Pancreas (tissue), 10 donors: Measurements from ENCODE around the gene WWC1. TPM values are rescaled to one million over a fixed set of nuclear protein-coding genes. Genes with fewer than 3 reads are reported as not detected.
A peak's percentile ranks its signal among the peaks of the same experiment; 100 is the strongest.

Source experiments
- ATAC-seq, 4 donors: fragments of 200-7000 bp; cut with Tn5 transposase; one replicate each; pipeline versions ENCODE4 v1.8.0 to v1.9.1; 2020; ENCODE audit warnings: mild to moderate bottlenecking in 4 of 4, moderate library complexity in 4 of 4
- DNase-seq, 6 donors: peaks; one replicate each; pipeline ENCODE4 v3.0.0-alpha.2; 2020
- FAIRE-seq: peaks from 2 replicates; lab custom pipeline; 2012; peaks lifted over from hg19 to GRCh38; lab: Jason Lieb, UNC
- H3K27ac ChIP-seq, 4 donors: fragments of 200-600 bp; sonication (generic); 1 replicate in 3 of 4; 2 replicates in 1 of 4; pipeline versions ENCODE4 v1.5.0 to v1.8.0; 2020
- H3K27me3 ChIP-seq, 4 donors: fragments of 200-600 bp; one replicate each; pipeline ENCODE4 v1.8.0; 2021
- H3K36me3 ChIP-seq, 3 donors: fragments of 200-600 bp; sonication (generic) in 1 of 3; one replicate each; pipeline versions ENCODE4 v1.5.0 to v1.8.0; 2020 to 2021
- H3K4me1 ChIP-seq, 3 donors: fragments of 200-600 bp; one replicate each; pipeline ENCODE4 v1.8.0; 2021
- H3K4me3 ChIP-seq, 4 donors: fragments of 200-600 bp; sonication (generic) in 2 of 4; one replicate each; pipeline versions ENCODE4 v1.5.0 to v1.8.0; 2020 to 2021
- H3K9me3 ChIP-seq, 4 donors: fragments of 200-600 bp; one replicate each; pipeline ENCODE4 v1.8.0; 2021
- CTCF ChIP-seq, 4 donors: fragments of 200-600 bp; sonication (generic) in 3 of 4; IDR thresholded peaks; one replicate each; pipeline versions ENCODE4 v1.5.0 to v1.8.0; 2021; ENCODE audit warnings: antibody characterized with exemption in 4 of 4
- WGBS, 2 donors: extraction: QIAGEN DNeasy Blood & Tissue Kit; methylation state at CpG; one replicate each; pipeline ENCODE4 v1.1.7; 2013; 5-methylcytosine and 5-hydroxymethylcytosine counted together
- intact Hi-C, 3 donors: fragments of 100-400 bp; cut with DNase I; formaldehyde crosslinking; loops; one replicate each; pipeline versions ENCODE4 v1.11.1 to v1.14.2; 2022
- polyA plus RNA-seq, 2 donors: library from polyadenylated mRNA; stranded (reverse); fragments of 200-250 nt; gene quantifications; one replicate each; pipeline ENCODE4 v1.2.3, GENCODE V29; 2013
- total RNA-seq, 6 donors: library from RNA; stranded (reverse); fragmentation: NEBNext Ultra II Directional in 4 of 6; extraction: Animal tissue kit (Norgen Biotek cat#: 25700) in 4 of 6; gene quantifications; one replicate each; pipeline versions ENCODE4 v1.2.1 to v1.2.4, GENCODE V29; 2021 to 2023
- donor health status: healthy with polysubstance abuse.
- donor health status: DM: no; HTN: no; CAD: no; lungs with moderate emphysema.
- donor health status: DM: no; HTN: no; CAD: no.
- donor health status: control.
- donor health status: control.
- donor health status: Bipolar disorder and iron deficiency.
- donor health status: DM: yes; HTN: yes; CAD: no.
- donor health status: DM: no; HTN: no; CAD: no.
- donor health status: DM: no; HTN: no; CAD: no.
- donor health status: DM: yes; HTN: yes; CAD: no.

Gene WWC1
- total and polyA plus RNA-seq, 8 donors: 35.0 to 54.2 (median 38.7) TPM

- Histone ChIP-seq H3K36me3 (no peaks in the 10 kb centered on the region), H3K4me1 (peaks cover 0 to 6% (median 0%) of the 10 kb centered on the region in 3 donors), H3K9me3 (no peaks in the 10 kb centered on the region), H3K27me3 (no peaks in the 10 kb centered on the region), H3K27ac (no peak overlapping the region), H3K4me3 (no peak overlapping the region)
- TF ChIP-seq CTCF (IDR thresholded peaks at IDR 0.05): no peak
- DNase-seq (no peak), ATAC-seq (no peak), FAIRE-seq (no peak)
- 32 to 40% methylated on average over 3 of the region's 3 CpGs for WGBS, 2 donors
- intact Hi-C loops: loop anchor here in 1 of 3 donors (5.0 kb wide), 1 partner anchor 152 kb away; no protein-coding TSS in a partner anchor
Observed at GRCh38 chr5:168270476-168270875, 21.0 kb upstream of the WWC1 start.

- FAIRE-seq (no peak), DNase-seq (no peak), ATAC-seq (no peak)
- Histone ChIP-seq H3K36me3 (no peaks in the 10 kb centered on the region), H3K4me3 (no peak overlapping the region), H3K27ac (no peak overlapping the region), H3K4me1 (peaks cover 0 to 6% (median 0%) of the 10 kb centered on the region in 3 donors), H3K9me3 (no peaks in the 10 kb centered on the region), H3K27me3 (no peaks in the 10 kb centered on the region)
- TF ChIP-seq CTCF (IDR thresholded peaks at IDR 0.05): no peak
- 86 to 89% methylated on average over 3 of the region's 3 CpGs for WGBS, 2 donors
- intact Hi-C loops: loop anchor here in 1 of 3 donors (5.0 kb wide), 1 partner anchor 149 kb away; no protein-coding TSS in a partner anchor
Observed at GRCh38 chr5:168273056-168273980, 18.1 kb upstream of the WWC1 start.

- WGBS, 2 donors: 97 to 100% methylated on average over 1 of the region's 1 CpG
- Histone ChIP-seq H3K36me3 (no peaks in the 10 kb centered on the region), H3K27me3 (no peaks in the 10 kb centered on the region), H3K4me3 (no peak overlapping the region), H3K4me1 (peaks cover 0 to 5% (median 0%) of the 10 kb centered on the region in 3 donors), H3K9me3 (no peaks in the 10 kb centered on the region), H3K27ac (no peak overlapping the region)
- intact Hi-C loops: loop anchor here in 1 of 3 donors (5.0 kb wide), 1 partner anchor 148 kb away; no protein-coding TSS in a partner anchor
- no peak for TF ChIP-seq CTCF (IDR thresholded peaks at IDR 0.05)
- no peak for FAIRE-seq
- no peak for ATAC-seq
- DNase-seq: no peak
Observed at GRCh38 chr5:168274406-168274805, 17.0 kb upstream of the WWC1 start.

DNA sequence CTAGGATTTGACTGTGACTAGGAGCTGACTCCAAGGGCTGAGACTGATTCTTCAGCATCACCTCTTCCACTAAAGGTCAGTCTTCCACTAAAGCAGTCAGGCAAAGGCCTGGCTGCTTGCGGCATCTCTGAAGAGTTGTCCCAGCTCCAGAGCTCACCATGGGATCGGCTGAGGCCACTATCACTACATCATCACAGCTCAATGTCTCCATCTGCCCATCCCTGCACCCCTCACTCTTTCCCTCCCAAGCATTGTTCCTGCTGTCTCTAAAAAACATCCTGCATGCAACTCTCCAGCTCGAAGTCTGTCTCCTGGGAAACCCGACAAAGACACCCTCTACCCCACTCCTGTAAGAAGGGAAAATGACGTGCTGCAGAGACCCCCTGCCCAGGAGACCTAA lies 15.5 kb upstream of the WWC1 start:
- FAIRE-seq (no peak), ATAC-seq (no peak), DNase-seq (no peak)
- Histone ChIP-seq H3K27me3 (no peaks in the 10 kb centered on the region), H3K4me1 (no peaks in the 10 kb centered on the region), H3K4me3 (no peak overlapping the region), H3K27ac (no peak overlapping the region), H3K36me3 (no peaks in the 10 kb centered on the region), H3K9me3 (no peaks in the 10 kb centered on the region)
- 78 to 88% methylated on average over 5 of the region's 5 CpGs for WGBS, 2 donors
- no peak for TF ChIP-seq CTCF (IDR thresholded peaks at IDR 0.05)
- intact Hi-C loops: no loop called here

DNA sequence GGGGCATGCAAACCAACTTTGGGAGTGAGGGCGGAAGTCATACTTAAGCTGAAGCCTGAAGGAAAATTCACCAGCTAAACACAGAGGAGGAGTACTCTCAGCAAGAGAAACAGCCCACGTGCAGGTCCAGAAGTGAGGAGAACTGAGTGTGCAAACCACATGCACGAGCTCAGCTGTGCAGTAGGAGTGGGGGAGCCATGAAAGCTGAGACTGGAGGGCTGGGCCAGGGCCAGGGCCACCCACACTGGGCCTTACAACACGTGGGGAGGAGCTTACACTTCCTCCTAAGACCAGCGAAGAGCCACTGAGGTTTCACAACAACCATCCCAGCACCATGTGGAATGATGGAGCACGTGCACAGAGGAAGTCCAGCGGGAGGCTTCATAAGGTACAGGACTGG lies 9.3 kb upstream of the WWC1 start:
- intact Hi-C loops: no loop called here
- DNase-seq: no peak
- no peak for TF ChIP-seq CTCF (IDR thresholded peaks at IDR 0.05)
- no peaks in the 10 kb centered on the region for H3K27me3 ChIP-seq
- no peak overlapping the region for H3K4me3 ChIP-seq
- WGBS, 2 donors: 60 to 63% methylated on average over 7 of the region's 7 CpGs
- no peak overlapping the region for H3K27ac ChIP-seq
- FAIRE-seq: no peak
- H3K36me3 ChIP-seq: no peaks in the 10 kb centered on the region
- no peaks in the 10 kb centered on the region for H3K4me1 ChIP-seq
- H3K9me3 ChIP-seq: no peaks in the 10 kb centered on the region
- peak in 2 of 4 donors; percentile 46 to 59 for ATAC-seq
